HG03571 (cell line): Measurements from ENCODE around the gene SLC24A3.

Experiments
- ATAC-seq: cut with Tn5 transposase; IDR thresholded peaks from one replicate; pipeline ENCODE4 v1.9.1; 2021; ENCODE audit not compliant: unreplicated experiment

The SLC24A3 gene

GRCh38 chr20:19756761-19757486 is 544.5 kb downstream of the SLC24A3 start:
- ATAC-seq, result no peak

GRCh38 chr20:19757487-19758132 is 545.2 kb downstream of the SLC24A3 start:
- no peak for ATAC-seq

DNA sequence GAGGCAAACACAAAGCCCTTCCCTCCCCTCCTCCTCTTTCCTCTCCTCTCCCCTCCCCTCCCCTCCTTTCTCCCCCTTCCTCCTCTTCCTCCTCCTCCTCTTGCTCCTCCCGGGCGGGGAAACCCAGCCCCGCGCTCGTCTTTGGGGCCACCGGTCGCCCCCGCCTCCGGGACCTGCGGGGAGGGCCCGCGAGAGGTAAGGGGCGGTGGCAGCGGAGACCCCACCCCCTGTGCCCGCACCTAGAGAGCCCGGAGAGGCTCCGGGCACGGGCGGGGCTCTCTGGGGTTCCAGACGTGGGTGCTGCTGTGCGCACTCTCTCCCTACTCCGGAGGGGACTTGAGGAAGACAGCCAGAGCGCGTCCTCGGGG is 545.7 kb downstream of the SLC24A3 start, which contains the start of gene RIN2:
RIN2 (plus strand) TSS at position 126 of the 368 bp plus-strand sequence. CDS start 131,344 bp downstream, outside the sequence.
- no peak for ATAC-seq

DNA sequence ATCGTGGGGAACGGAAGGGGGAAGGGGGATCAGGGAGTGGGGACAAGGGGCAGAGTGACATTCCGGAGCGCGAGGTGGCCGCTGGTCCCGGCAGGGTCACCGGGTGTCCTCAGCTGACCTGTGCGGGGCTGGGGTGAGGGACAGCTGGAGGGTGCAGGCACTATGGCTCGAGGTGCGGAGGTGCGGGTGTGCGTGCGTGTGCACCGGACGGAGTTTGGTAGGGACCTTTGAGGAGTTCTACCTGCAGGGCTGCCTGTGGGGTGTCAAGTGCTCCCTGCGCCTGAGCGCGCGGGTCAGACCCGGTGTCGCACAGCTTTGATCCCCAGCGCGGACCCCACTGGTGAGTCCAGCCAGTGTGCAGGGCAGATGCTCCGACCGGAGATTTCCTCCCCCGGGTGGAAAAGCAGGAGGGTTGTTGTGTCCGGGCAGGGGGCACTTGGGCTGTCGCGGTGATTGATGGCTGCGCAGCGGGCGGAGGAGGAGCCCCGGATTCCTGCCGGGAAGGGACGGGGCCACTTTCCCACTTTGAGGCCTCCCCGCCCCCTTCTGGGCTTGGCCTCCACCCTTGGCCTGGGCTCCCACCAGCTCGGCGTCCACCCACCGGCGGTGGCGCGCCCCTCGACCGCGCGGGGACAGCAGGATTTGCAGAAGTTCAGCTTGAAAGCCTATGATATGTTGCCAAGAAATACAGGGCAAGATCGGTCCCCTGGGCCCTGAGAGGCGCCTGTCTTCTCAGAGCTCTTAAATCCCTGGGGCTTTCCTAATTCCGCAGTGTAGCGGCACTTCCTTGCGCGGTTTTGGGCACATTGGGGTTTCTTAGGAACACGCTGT is 546.3 kb downstream of the SLC24A3 start:
- ATAC-seq, result no peak

GRCh38 chr20:19760371-19760721 is 547.9 kb downstream of the SLC24A3 start:
- ATAC-seq, result no peak

- no peak for ATAC-seq
Observed at GRCh38 chr20:19761326-19761725, 548.9 kb downstream of the SLC24A3 start.

DNA sequence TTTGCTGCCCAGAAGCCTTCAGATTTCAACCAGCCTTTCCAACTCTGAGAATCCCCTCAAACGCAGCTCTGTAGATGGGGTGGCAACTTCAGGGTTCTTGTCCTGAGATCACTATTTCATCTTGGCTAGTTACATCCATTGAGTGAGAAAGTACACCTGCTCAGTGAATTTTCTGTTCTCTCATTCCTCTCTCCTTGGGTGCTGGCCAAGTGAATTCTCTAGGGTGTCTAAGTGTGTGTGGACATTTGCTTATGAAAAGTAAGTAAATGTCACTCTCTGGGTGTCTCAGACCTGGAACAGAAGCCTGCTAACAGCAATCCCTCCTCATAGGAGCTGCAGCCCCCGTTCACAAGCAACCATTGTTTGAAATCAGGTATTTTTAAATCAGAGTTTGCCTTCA is 549.4 kb downstream of the SLC24A3 start:
- ATAC-seq, result no peak

GRCh38 chr20:19764207-19764606 is 551.8 kb downstream of the SLC24A3 start:
- no peak for ATAC-seq

DNA sequence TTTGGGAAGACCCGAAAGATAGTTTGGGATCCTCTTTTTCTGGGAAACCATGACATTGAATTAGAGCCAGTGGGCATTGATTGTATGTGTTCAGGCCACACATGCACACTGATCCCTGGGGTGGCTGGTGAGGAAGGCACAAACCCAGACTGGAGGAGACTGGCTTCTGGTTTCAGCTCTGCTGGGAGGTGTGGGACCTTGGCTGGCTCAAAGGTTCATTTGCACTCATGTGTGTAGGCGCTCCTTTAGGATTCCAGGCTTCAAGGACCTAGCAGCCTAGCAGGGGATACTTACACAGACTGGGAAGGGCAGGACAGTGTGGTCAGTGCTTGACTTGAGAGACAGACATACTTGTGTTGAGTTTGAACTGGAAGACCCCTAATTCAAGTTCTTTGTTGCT is 552.8 kb downstream of the SLC24A3 start:
- ATAC-seq, result no peak

- no peak for ATAC-seq
Observed at GRCh38 chr20:19765913-19766312, 553.5 kb downstream of the SLC24A3 start.

- ATAC-seq, result no peak
Observed at GRCh38 chr20:19767070-19767469, 554.6 kb downstream of the SLC24A3 start.

- ATAC-seq, result no peak
Observed at GRCh38 chr20:19768325-19768842, 555.9 kb downstream of the SLC24A3 start.

- no peak for ATAC-seq
Observed at GRCh38 chr20:19769507-19769906, 557.1 kb downstream of the SLC24A3 start.

GRCh38 chr20:19770375-19770774 is 557.9 kb downstream of the SLC24A3 start:
- ATAC-seq, result no peak

DNA sequence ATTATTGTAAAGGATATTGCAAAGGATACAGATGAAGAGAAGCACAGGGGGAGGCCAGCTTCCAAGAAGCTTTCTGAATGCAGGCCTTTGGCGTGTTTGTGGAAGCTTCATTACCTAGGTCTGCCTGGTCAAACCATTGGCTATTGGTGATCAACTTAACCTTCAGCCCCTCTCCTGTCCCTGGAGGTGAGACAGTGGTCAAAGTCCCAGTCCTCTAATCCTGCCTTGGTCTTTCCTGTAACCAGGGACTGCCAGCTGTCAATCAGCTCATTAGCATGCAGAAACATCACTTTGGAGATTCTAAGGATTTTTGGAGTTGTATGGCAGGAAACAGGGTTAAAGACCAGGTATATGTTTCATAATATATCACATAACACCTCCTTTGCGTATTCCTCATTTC is 558.6 kb downstream of the SLC24A3 start:
- ATAC-seq, result no peak
